Brain microvascular endothelial cell (primary cell): ENCODE results near the gene CHAT.

Experiments used
- DNase-seq: peaks from one replicate; pipeline ENCODE4 v3.0.0-alpha.2; 2020
- H3K27ac ChIP-seq: fragments of 250-450 bp; sonication (Bioruptor Pico); 2 replicates; pipeline ENCODE4 v1.5.1; 2020; ENCODE audit warnings: mild to moderate bottlenecking, moderate library complexity
- H3K27me3 ChIP-seq: fragments of 250-450 bp; sonication (Bioruptor Pico); replicated peaks from 2 replicates; pipeline ENCODE4 v1.5.1; 2020; ENCODE audit warnings: mild to moderate bottlenecking
- H3K36me3 ChIP-seq: fragments of 250-450 bp; sonication (Bioruptor Pico); replicated peaks from 2 replicates; pipeline ENCODE4 v1.5.1; 2020; ENCODE audit warnings: mild to moderate bottlenecking
- H3K4me3 ChIP-seq: 2 replicates; pipeline ENCODE4 v1.5.1; 2011; ENCODE audit warnings: low read depth, mild to moderate bottlenecking, control low read depth, low read length, moderate library complexity
- CTCF ChIP-seq: IDR thresholded peaks from 2 replicates; pipeline ENCODE4 v1.5.1; 2011; ENCODE audit warnings: low read depth, mild to moderate bottlenecking, moderate library complexity, low read length, control low read depth, inconsistent platforms; ENCODE audit errors: missing control alignments
- in situ Hi-C: cut with HindIII; loops from 2 replicates; pipeline ENCODE4 v1.10.0; 2017; ENCODE audit warnings: low sequenced_read_pairs, low pct_ligation_motif_present

The CHAT gene

GRCh38 chr10:49611816-49612512 is 1.9 kb upstream of the CHAT start:
- in situ Hi-C loops, result no loop called here
- no peaks in the 10 kb centered on the region for H3K36me3 ChIP-seq
- no peak overlapping the region for H3K4me3 ChIP-seq
- no peak overlapping the region for H3K27ac ChIP-seq
- H3K27me3 ChIP-seq, result peaks cover 83% of the 10 kb centered on the region
- no peak for DNase-seq
- TF ChIP-seq CTCF, result no peak

DNA sequence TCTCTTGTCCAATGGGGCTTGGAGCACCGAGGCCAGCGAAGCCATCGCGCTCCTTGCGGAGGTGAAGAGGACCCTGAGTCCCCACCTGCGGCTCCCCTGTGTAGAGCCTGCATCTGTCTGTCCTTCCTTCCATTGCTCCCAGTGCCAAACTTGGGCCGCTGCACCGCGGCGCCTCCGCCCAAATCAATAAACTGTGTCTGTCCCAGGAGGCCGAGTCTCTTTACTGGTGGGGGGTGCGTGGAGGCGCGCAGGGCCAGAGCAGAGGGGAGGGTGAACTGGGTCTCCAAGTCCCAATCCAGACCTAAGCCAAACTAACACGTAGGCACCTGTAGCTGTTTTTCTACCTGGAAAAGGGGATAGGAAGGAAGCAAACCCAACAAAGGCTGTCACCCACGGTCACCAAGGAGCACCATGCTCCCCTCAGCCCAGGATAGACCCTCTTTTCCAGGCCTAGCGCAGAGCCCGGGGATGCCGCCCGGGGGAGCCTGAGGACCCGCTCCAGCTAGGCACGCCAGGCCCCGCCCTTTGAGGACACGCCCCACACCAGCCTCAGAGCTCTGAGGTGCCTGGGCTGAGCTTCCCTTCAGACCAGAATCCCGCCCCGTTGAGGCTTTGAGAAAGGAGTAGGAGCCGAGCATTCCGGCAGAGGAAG is 1.2 kb upstream of the CHAT start:
- Histone ChIP-seq H3K27ac (no peak overlapping the region), H3K27me3 (peaks cover 80% of the 10 kb centered on the region), H3K4me3 (no peak overlapping the region), H3K36me3 (no peaks in the 10 kb centered on the region)
- no peak for TF ChIP-seq CTCF
- in situ Hi-C loops, result no loop called here
- DNase-seq, result no peak

GRCh38 chr10:49613165-49613881 is 514 bp upstream of the CHAT start:
- Histone ChIP-seq H3K4me3 (no peak overlapping the region), H3K27ac (no peak overlapping the region), H3K27me3 (peaks cover 80% of the 10 kb centered on the region), H3K36me3 (no peaks in the 10 kb centered on the region)
- DNase-seq, result no peak
- in situ Hi-C loops, result no loop called here
- TF ChIP-seq CTCF, result no peak

- H3K27me3 ChIP-seq, result peaks cover 72% of the 10 kb centered on the region
- in situ Hi-C loops, result no loop called here
- no peak for TF ChIP-seq CTCF
These were observed 683 bp downstream of the CHAT start for GRCh38 chr10:49614242-49615198.

GRCh38 chr10:49615213-49615612 is 1.4 kb downstream of the CHAT start:
- Histone ChIP-seq H3K27ac (no peak overlapping the region), H3K27me3 (peaks cover 70% of the 10 kb centered on the region), H3K4me3 (no peak overlapping the region), H3K36me3 (no peaks in the 10 kb centered on the region)
- DNase-seq, result no peak
- no peak for TF ChIP-seq CTCF
- in situ Hi-C loops, result no loop called here

More at GRCh38 chr10:49614242-49615198, 683 bp downstream of the CHAT start:
- H3K27ac ChIP-seq, result no peak overlapping the region
- no peak overlapping the region for H3K4me3 ChIP-seq
- DNase-seq, result no peak
- H3K36me3 ChIP-seq, result no peaks in the 10 kb centered on the region
